RWPE1 (cell line): ENCODE results near the gene CAPZA1.
A peak's percentile ranks its signal among the peaks of the same experiment; 100 is the strongest.

Experiments
- CTCF ChIA-PET: fragments of 350-600 bp; sonication (Branson Sonifier 250); formaldehyde crosslinking; extraction: SDS; loops from one replicate; lab custom pipeline; 2021; lab: Yijun Ruan, JAX
- POLR2A ChIA-PET: fragments of 400-600 bp; formaldehyde crosslinking; extraction: SDS; loops from one replicate; lab custom pipeline; 2020; ENCODE audit warnings: antibody characterized with exemption; ENCODE audit not compliant: low non-redundant PET; lab: Yijun Ruan, JAX
- DNase-seq: peaks from one replicate; pipeline ENCODE4 v3.0.0; 2012; ENCODE audit warnings: low spot score
- H3K27ac ChIP-seq: fragments of 450-650 bp; 2 replicates; pipeline ENCODE4 v1.5.1; 2017
- TF ChIP-seq, protein P1 (sequence below): fragments of 450-650 bp; conservative IDR thresholded peaks from 2 replicates; pipeline ENCODE4 v1.5.1; 2017; ENCODE audit warnings: low read depth, mild to moderate bottlenecking

Gene CAPZA1

GRCh38 chr1:112703706-112704105, 84.1 kb downstream of the CAPZA1 start:
- POLR2A ChIA-PET = interaction anchor here (1.6 kb wide), 1 partner anchor 29 kb away, joined by 9 read pairs; the partner anchor contains the start of gene MOV10
- CTCF ChIA-PET = interaction anchor here (0.6 kb wide), 1 partner anchor 388 kb away, joined by 3 read pairs; no protein-coding TSS in a partner anchor
- peak overlapping the region; percentile 96 for H3K27ac ChIP-seq

GRCh38 chr1:112704391-112704933, 84.8 kb downstream of the CAPZA1 start:
- TF ChIP-seq, protein P1, sequence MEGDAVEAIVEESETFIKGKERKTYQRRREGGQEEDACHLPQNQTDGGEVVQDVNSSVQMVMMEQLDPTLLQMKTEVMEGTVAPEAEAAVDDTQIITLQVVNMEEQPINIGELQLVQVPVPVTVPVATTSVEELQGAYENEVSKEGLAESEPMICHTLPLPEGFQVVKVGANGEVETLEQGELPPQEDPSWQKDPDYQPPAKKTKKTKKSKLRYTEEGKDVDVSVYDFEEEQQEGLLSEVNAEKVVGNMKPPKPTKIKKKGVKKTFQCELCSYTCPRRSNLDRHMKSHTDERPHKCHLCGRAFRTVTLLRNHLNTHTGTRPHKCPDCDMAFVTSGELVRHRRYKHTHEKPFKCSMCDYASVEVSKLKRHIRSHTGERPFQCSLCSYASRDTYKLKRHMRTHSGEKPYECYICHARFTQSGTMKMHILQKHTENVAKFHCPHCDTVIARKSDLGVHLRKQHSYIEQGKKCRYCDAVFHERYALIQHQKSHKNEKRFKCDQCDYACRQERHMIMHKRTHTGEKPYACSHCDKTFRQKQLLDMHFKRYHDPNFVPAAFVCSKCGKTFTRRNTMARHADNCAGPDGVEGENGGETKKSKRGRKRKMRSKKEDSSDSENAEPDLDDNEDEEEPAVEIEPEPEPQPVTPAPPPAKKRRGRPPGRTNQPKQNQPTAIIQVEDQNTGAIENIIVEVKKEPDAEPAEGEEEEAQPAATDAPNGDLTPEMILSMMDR = no peak
- no peak for DNase-seq
- CTCF ChIA-PET = interaction anchor here (0.6 to 0.7 kb wide), 2 partner anchors 93 to 334 kb away, joined by 3 to 4 read pairs; no protein-coding TSS in a partner anchor
- POLR2A ChIA-PET = interaction anchor here (0.6 to 1.6 kb wide), 2 partner anchors 30 to 86 kb away, joined by 5 to 9 read pairs; partner anchors contain the start of genes MOV10 and ST7L
- peak overlapping the region; percentile 96 for H3K27ac ChIP-seq

More at GRCh38 chr1:112703706-112704105, 84.1 kb downstream of the CAPZA1 start:
- TF ChIP-seq, protein P1 = no peak
- DNase-seq = no peak

- ChIA-PET POLR2A (interaction anchor here (0.6 to 1.6 kb wide), 2 partner anchors 30 to 86 kb away, joined by 5 to 9 read pairs; partner anchors contain the start of genes MOV10 and ST7L), CTCF (interaction anchor here (0.6 to 0.7 kb wide), 2 partner anchors 92 to 335 kb away, joined by 3 to 4 read pairs; no protein-coding TSS in a partner anchor)
- DNase-seq = peak; percentile 91
- TF ChIP-seq, protein P1 = no peak
- peak overlapping the region; percentile 96 for H3K27ac ChIP-seq
These were observed 85.4 kb downstream of the CAPZA1 start for GRCh38 chr1:112704934-112705627.

DNA sequence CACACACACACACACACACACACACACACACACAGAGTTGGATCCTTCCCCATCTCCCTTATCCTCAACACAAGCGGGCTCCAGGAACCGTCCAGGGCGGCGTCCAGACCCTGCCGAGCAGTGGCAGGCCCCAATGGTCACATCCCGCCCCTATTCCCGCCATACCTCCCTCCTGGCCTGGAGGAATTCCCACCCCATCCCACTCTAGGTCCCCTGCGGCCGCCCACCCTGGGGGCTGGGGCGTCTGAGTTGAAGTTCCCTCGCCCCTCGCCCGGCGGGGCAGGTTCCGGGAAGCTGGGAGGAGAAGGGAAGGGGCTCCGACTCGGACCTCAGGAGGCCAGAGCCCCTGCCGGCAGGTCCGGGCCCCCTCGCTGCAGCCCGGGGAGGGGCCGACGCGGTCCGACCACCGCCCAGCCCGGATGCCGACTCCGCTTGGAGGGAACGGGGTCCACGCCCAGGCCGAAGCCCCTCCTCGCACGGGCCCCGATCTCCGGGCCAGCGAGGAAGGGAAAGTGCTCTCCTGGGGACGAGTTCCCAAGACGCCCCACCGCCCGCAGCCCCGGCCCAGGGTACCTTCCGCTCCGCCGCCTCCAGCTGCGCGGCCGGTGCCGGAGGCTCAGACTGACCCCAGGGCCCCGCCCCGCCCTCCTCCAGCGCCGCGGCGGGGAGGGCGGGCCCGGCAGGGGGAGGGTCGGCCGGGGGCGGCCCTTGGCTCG, 87.0 kb downstream of the CAPZA1 start, which contains the start of gene RHOC:
Gene RHOC, minus strand, starts transcription at position 623 of the 716 bp plus-strand sequence. CDS start 3,328 bp downstream, outside the sequence.
- peak; percentile 80 for DNase-seq
- POLR2A ChIA-PET = interaction anchor here (1.0 kb wide), 1 partner anchor 32 kb away, joined by 3 read pairs; the partner anchor contains the start of gene MOV10
- CTCF ChIA-PET = interaction anchor here (0.6 to 1.3 kb wide), 2 partner anchors 9 to 226 kb away, joined by 3 to 4 read pairs; partner anchors contain the start of gene PPM1J
- TF ChIP-seq, protein P1 = no peak
- H3K27ac ChIP-seq = peak within 1 kb of the TSS; percentile 96

GRCh38 chr1:112707221-112708001, 87.8 kb downstream of the CAPZA1 start:
- ChIA-PET POLR2A (interaction anchor here (1.0 kb wide), 1 partner anchor 32 kb away, joined by 3 read pairs; the partner anchor contains the start of gene MOV10), CTCF (interaction anchor here (0.6 to 1.4 kb wide), 11 partner anchors 8 to 619 kb away, joined by 3 to 5 read pairs (median 4); partner anchors contain the start of genes MOV10 and PPM1J)
- peak overlapping the region; percentile 96 for H3K27ac ChIP-seq
- DNase-seq = peak; percentile 89
- TF ChIP-seq, protein P1 = peak; percentile 93
